ENCODE results near the gene CFAP20.
"Not testable (repeated sequence)": the region's sequence is repeated elsewhere in the genome, so short reads cannot be mapped to it uniquely, and the experiment has no call there.

Gene CFAP20

GRCh38 chr16:58099097-58099955 is 29.9 kb downstream of the CFAP20 start:
- TF ChIP-seq CTCF (IDR thresholded peaks at IDR 0.05; ENCODE audit: borderline replicate concordance, insufficient read depth, low read depth, low read length) = no peak
- H3K4me3 ChIP-seq (ENCODE audit: low read depth, low read length) = no peak overlapping the region

GRCh38 chr16:58098207-58099096 is 30.7 kb downstream of the CFAP20 start:
- H3K4me3 ChIP-seq (ENCODE audit: low read depth, low read length) = no peak overlapping the region
- no peak for TF ChIP-seq CTCF (IDR thresholded peaks at IDR 0.05; ENCODE audit: borderline replicate concordance, insufficient read depth, low read depth, low read length)

- no peak for TF ChIP-seq CTCF (IDR thresholded peaks at IDR 0.05; ENCODE audit: borderline replicate concordance, insufficient read depth, low read depth, low read length)
- no peak overlapping the region for H3K4me3 ChIP-seq (ENCODE audit: low read depth, low read length)
These were observed 32.9 kb downstream of the CFAP20 start for GRCh38 chr16:58096249-58096648.

- H3K4me3 ChIP-seq (ENCODE audit: low read depth, low read length) = not testable (repeated sequence)
These were observed 33.6 kb downstream of the CFAP20 start for GRCh38 chr16:58095575-58095960.

GRCh38 chr16:58094791-58095574 is 34.2 kb downstream of the CFAP20 start:
- TF ChIP-seq CTCF (IDR thresholded peaks at IDR 0.05; ENCODE audit: borderline replicate concordance, insufficient read depth, low read depth, low read length) = no peak
- H3K4me3 ChIP-seq (ENCODE audit: low read depth, low read length) = no peak overlapping the region

- H3K4me3 ChIP-seq (ENCODE audit: low read depth, low read length) = no peak overlapping the region
- no peak for TF ChIP-seq CTCF (IDR thresholded peaks at IDR 0.05; ENCODE audit: borderline replicate concordance, insufficient read depth, low read depth, low read length)
These were observed 35.2 kb downstream of the CFAP20 start for GRCh38 chr16:58094026-58094425.

- not testable (repeated sequence) for H3K4me3 ChIP-seq (ENCODE audit: low read depth, low read length)
These were observed 38.8 kb downstream of the CFAP20 start for GRCh38 chr16:58090396-58090795.

All from GM12875 (cell line).